Activated naive CD8-positive, alpha-beta T cell treated with anti-CD3 and anti-CD28 coated beads for 36 hours (primary cell): ENCODE data around the gene MPZL1. TPM values are rescaled to one million over a fixed set of nuclear protein-coding genes. Genes with fewer than 3 reads are reported as not detected.

Experiments used
- DNase-seq: peaks from one replicate; pipeline ENCODE4 v3.0.0; 2021
- H3K27ac Mint-ChIP-seq: one replicate; pipeline ENCODE4 v1.8.0; 2022; ENCODE audit warnings: mild to moderate bottlenecking, moderate library complexity, mixed read lengths
- H3K27me3 Mint-ChIP-seq: one replicate; pipeline ENCODE4 v1.8.0; 2022; ENCODE audit warnings: mild to moderate bottlenecking, mixed read lengths
- H3K36me3 Mint-ChIP-seq: one replicate; pipeline ENCODE4 v1.8.0; 2021; ENCODE audit warnings: mild to moderate bottlenecking, mixed read lengths
- H3K4me1 Mint-ChIP-seq: one replicate; pipeline ENCODE4 v1.8.0; 2021; ENCODE audit warnings: mixed read lengths
- H3K4me3 Mint-ChIP-seq: one replicate; pipeline ENCODE4 v1.8.0; 2022; ENCODE audit warnings: mild to moderate bottlenecking, moderate library complexity, mixed read lengths
- H3K9me3 Mint-ChIP-seq: one replicate; pipeline ENCODE4 v1.8.0; 2022; ENCODE audit warnings: mixed read lengths
- total RNA-seq, 2 experiments: library from RNA; stranded (reverse); gene quantifications; one replicate each; pipeline ENCODE4 v1.2.3, GENCODE V29; 2021

MPZL1 gene
- total RNA-seq, 2 experiments from 2014 or later: 15.9 to 17.3 TPM

GRCh38 chr1:167685844-167686243, 35.9 kb upstream of the MPZL1 start:
- Mint-ChIP-seq H3K4me3 (no peak overlapping the region), H3K4me1 (peaks cover 36% of the 10 kb centered on the region), H3K36me3 (peaks cover 22% of the 10 kb centered on the region), H3K9me3 (no peaks in the 10 kb centered on the region), H3K27me3 (no peaks in the 10 kb centered on the region), H3K27ac (peak overlapping the region; percentile 32)
- DNase-seq: no peak

- peaks cover 22% of the 10 kb centered on the region for H3K36me3 Mint-ChIP-seq
- no peaks in the 10 kb centered on the region for H3K27me3 Mint-ChIP-seq
- H3K4me1 Mint-ChIP-seq: peaks cover 29% of the 10 kb centered on the region
- H3K9me3 Mint-ChIP-seq: no peaks in the 10 kb centered on the region
- no peak overlapping the region for H3K4me3 Mint-ChIP-seq
- H3K27ac Mint-ChIP-seq: peak overlapping the region; percentile 76
- DNase-seq: peak; percentile 67
These were observed 33.8 kb upstream of the MPZL1 start for GRCh38 chr1:167687919-167688519.

- H3K9me3 Mint-ChIP-seq: no peaks in the 10 kb centered on the region
- H3K4me3 Mint-ChIP-seq: no peak overlapping the region
- peaks cover 29% of the 10 kb centered on the region for H3K4me1 Mint-ChIP-seq
- no peak for DNase-seq
- H3K27me3 Mint-ChIP-seq: no peaks in the 10 kb centered on the region
- peak overlapping the region; percentile 66 for H3K27ac Mint-ChIP-seq
- peaks cover 21% of the 10 kb centered on the region for H3K36me3 Mint-ChIP-seq
These were observed 32.2 kb upstream of the MPZL1 start for GRCh38 chr1:167689567-167689920.

- H3K4me1 Mint-ChIP-seq: peaks cover 29% of the 10 kb centered on the region
- peaks cover 23% of the 10 kb centered on the region for H3K36me3 Mint-ChIP-seq
- H3K9me3 Mint-ChIP-seq: no peaks in the 10 kb centered on the region
- DNase-seq: no peak
- H3K4me3 Mint-ChIP-seq: no peak overlapping the region
- H3K27me3 Mint-ChIP-seq: no peaks in the 10 kb centered on the region
- H3K27ac Mint-ChIP-seq: peak overlapping the region; percentile 66
These were observed 31.7 kb upstream of the MPZL1 start for GRCh38 chr1:167690053-167690452.

- no peak for DNase-seq
- Mint-ChIP-seq H3K27ac (peak overlapping the region; percentile 50), H3K4me1 (peaks cover 15% of the 10 kb centered on the region), H3K4me3 (no peak overlapping the region), H3K27me3 (no peaks in the 10 kb centered on the region), H3K9me3 (no peaks in the 10 kb centered on the region), H3K36me3 (peaks cover 27% of the 10 kb centered on the region)
These were observed 28.2 kb upstream of the MPZL1 start for GRCh38 chr1:167693425-167694045.

GRCh38 chr1:167694691-167695090, 27.1 kb upstream of the MPZL1 start:
- no peak for DNase-seq
- Mint-ChIP-seq H3K4me3 (no peak overlapping the region), H3K27ac (peak overlapping the region; percentile 7), H3K27me3 (no peaks in the 10 kb centered on the region), H3K36me3 (peaks cover 26% of the 10 kb centered on the region), H3K9me3 (no peaks in the 10 kb centered on the region), H3K4me1 (peaks cover 8% of the 10 kb centered on the region)

- Mint-ChIP-seq H3K27me3 (no peaks in the 10 kb centered on the region), H3K36me3 (peaks cover 31% of the 10 kb centered on the region), H3K27ac (peak overlapping the region; percentile 7), H3K4me1 (peaks cover 4% of the 10 kb centered on the region), H3K9me3 (no peaks in the 10 kb centered on the region), H3K4me3 (no peak overlapping the region)
- DNase-seq: no peak
These were observed 26.6 kb upstream of the MPZL1 start for GRCh38 chr1:167695147-167695546.

- Mint-ChIP-seq H3K27ac (no peak overlapping the region), H3K9me3 (no peaks in the 10 kb centered on the region), H3K4me3 (no peak overlapping the region), H3K4me1 (no peaks in the 10 kb centered on the region), H3K27me3 (no peaks in the 10 kb centered on the region), H3K36me3 (peaks cover 31% of the 10 kb centered on the region)
- DNase-seq: no peak
These were observed 25.8 kb upstream of the MPZL1 start for GRCh38 chr1:167695756-167696561.

- no peak overlapping the region for H3K4me3 Mint-ChIP-seq
- peaks cover 29% of the 10 kb centered on the region for H3K36me3 Mint-ChIP-seq
These were observed 24.1 kb upstream of the MPZL1 start for GRCh38 chr1:167697667-167698141.

GRCh38 chr1:167698313-167698712, 23.5 kb upstream of the MPZL1 start:
- no peak for DNase-seq
- H3K27ac Mint-ChIP-seq: no peak overlapping the region
- H3K4me3 Mint-ChIP-seq: no peak overlapping the region
- peaks cover 29% of the 10 kb centered on the region for H3K36me3 Mint-ChIP-seq
- no peaks in the 10 kb centered on the region for H3K4me1 Mint-ChIP-seq
- no peaks in the 10 kb centered on the region for H3K9me3 Mint-ChIP-seq
- no peaks in the 10 kb centered on the region for H3K27me3 Mint-ChIP-seq

More at GRCh38 chr1:167697667-167698141, 24.1 kb upstream of the MPZL1 start:
- DNase-seq: no peak
- no peaks in the 10 kb centered on the region for H3K4me1 Mint-ChIP-seq
- H3K27ac Mint-ChIP-seq: peak overlapping the region; percentile 38
- H3K27me3 Mint-ChIP-seq: no peaks in the 10 kb centered on the region
- H3K9me3 Mint-ChIP-seq: no peaks in the 10 kb centered on the region

GRCh38 chr1:167701510-167701909, 20.3 kb upstream of the MPZL1 start:
- Mint-ChIP-seq H3K4me1 (peaks cover 7% of the 10 kb centered on the region), H3K4me3 (no peak overlapping the region), H3K36me3 (peaks cover 25% of the 10 kb centered on the region), H3K27ac (no peak overlapping the region), H3K9me3 (no peaks in the 10 kb centered on the region), H3K27me3 (no peaks in the 10 kb centered on the region)
- DNase-seq: no peak

GRCh38 chr1:167703557-167703956, 18.2 kb upstream of the MPZL1 start:
- H3K36me3 Mint-ChIP-seq: peaks cover 14% of the 10 kb centered on the region

GRCh38 chr1:167704715-167705114, 17.1 kb upstream of the MPZL1 start:
- Mint-ChIP-seq H3K27ac (no peak overlapping the region), H3K9me3 (no peaks in the 10 kb centered on the region), H3K27me3 (no peaks in the 10 kb centered on the region), H3K4me3 (no peak overlapping the region), H3K36me3 (peaks cover 8% of the 10 kb centered on the region), H3K4me1 (peaks cover 23% of the 10 kb centered on the region)
- no peak for DNase-seq

More at GRCh38 chr1:167703557-167703956, 18.2 kb upstream of the MPZL1 start:
- Mint-ChIP-seq H3K9me3 (no peaks in the 10 kb centered on the region), H3K27ac (peak overlapping the region; percentile 36), H3K27me3 (no peaks in the 10 kb centered on the region), H3K4me1 (peaks cover 15% of the 10 kb centered on the region), H3K4me3 (no peak overlapping the region)
- DNase-seq: no peak

GRCh38 chr1:167705250-167705649, 16.5 kb upstream of the MPZL1 start:
- Mint-ChIP-seq H3K4me1 (peaks cover 27% of the 10 kb centered on the region), H3K9me3 (no peaks in the 10 kb centered on the region), H3K27me3 (no peaks in the 10 kb centered on the region), H3K27ac (no peak overlapping the region), H3K4me3 (no peak overlapping the region), H3K36me3 (peaks cover 3% of the 10 kb centered on the region)
- DNase-seq: no peak

GRCh38 chr1:167706363-167706762, 15.4 kb upstream of the MPZL1 start:
- Mint-ChIP-seq H3K27ac (peak overlapping the region; percentile 26), H3K27me3 (no peaks in the 10 kb centered on the region), H3K4me1 (peaks cover 35% of the 10 kb centered on the region), H3K9me3 (no peaks in the 10 kb centered on the region), H3K36me3 (peaks cover 2% of the 10 kb centered on the region), H3K4me3 (no peak overlapping the region)
- no peak for DNase-seq
